Stomach smooth muscle (tissue), 2 donors: ENCODE data around the gene HOXD4.

Experiments used
- H3K27ac ChIP-seq: one replicate; pipeline ENCODE4 v1.7.0; 2013; ENCODE audit warnings: mild to moderate bottlenecking, low read length, inconsistent platforms
- H3K27me3 ChIP-seq, 2 donors: one replicate each; pipeline ENCODE4 v1.7.0; 2013; ENCODE audit warnings: low read length in 2 of 2; ENCODE audit not compliant: insufficient read depth in 2 of 2, control insufficient read depth in 1 of 2
- H3K36me3 ChIP-seq, 2 donors: one replicate each; pipeline ENCODE4 v1.7.0; 2013; ENCODE audit warnings: low read length in 2 of 2; ENCODE audit not compliant: control insufficient read depth in 2 of 2, insufficient read depth in 2 of 2
- H3K4me1 ChIP-seq: one replicate; pipeline ENCODE4 v1.7.0; 2013; ENCODE audit warnings: low read length; ENCODE audit not compliant: control insufficient read depth, insufficient read depth
- H3K4me3 ChIP-seq, 2 donors: one replicate each; pipeline ENCODE4 v1.7.0; 2013; ENCODE audit warnings: low read length in 2 of 2
- H3K9ac ChIP-seq, 2 donors: one replicate each; pipeline ENCODE4 v1.7.0; 2013; ENCODE audit warnings: low read length in 2 of 2, mild to moderate bottlenecking in 1 of 2
- H3K9me3 ChIP-seq, 2 donors: one replicate each; pipeline ENCODE4 v1.7.0; 2013; ENCODE audit warnings: low read length in 2 of 2; ENCODE audit not compliant: control insufficient read depth in 2 of 2
- donor health status: healthy.
- donor health status: Pancreatic carcinoma.

Gene HOXD4

GRCh38 chr2:176156301-176156806, 5.0 kb downstream of the HOXD4 start:
- H3K27me3 ChIP-seq, result peaks cover 54 to 90% of the 10 kb centered on the region in 2 donors
- no peak overlapping the region for H3K4me3 ChIP-seq
- H3K36me3 ChIP-seq, result no peaks in the 10 kb centered on the region
- no peak overlapping the region for H3K27ac ChIP-seq
- no peak overlapping the region for H3K9ac ChIP-seq
- no peaks in the 10 kb centered on the region for H3K9me3 ChIP-seq
- peaks cover 22% of the 10 kb centered on the region for H3K4me1 ChIP-seq

- H3K27ac ChIP-seq, result no peak within 1 kb of the TSS
- peaks cover 55 to 90% of the 10 kb centered on the region in 2 donors for H3K27me3 ChIP-seq
Observed at GRCh38 chr2:176156807-176157498, 5.6 kb downstream of the HOXD4 start, which contains the start of gene HOXD3. TSS of gene HOXD3 (plus strand) at chr2:176157307. CDS start at chr2:176169115, 11,808 bp downstream.

GRCh38 chr2:176157499-176158185, 6.3 kb downstream of the HOXD4 start:
- Histone ChIP-seq H3K27me3 (peaks cover 58 to 93% of the 10 kb centered on the region in 2 donors), H3K9me3 (no peaks in the 10 kb centered on the region), H3K36me3 (no peaks in the 10 kb centered on the region), H3K9ac (no peak overlapping the region), H3K4me1 (peaks cover 18% of the 10 kb centered on the region), H3K27ac (no peak overlapping the region), H3K4me3 (peak overlapping the region in 1 of 2 donors; percentile 40)

More at GRCh38 chr2:176156807-176157498, 5.6 kb downstream of the HOXD4 start, which contains the start of gene HOXD3:
- H3K36me3 ChIP-seq, result no peaks in the 10 kb centered on the region
- no peaks in the 10 kb centered on the region for H3K9me3 ChIP-seq
- H3K4me1 ChIP-seq, result peaks cover 19% of the 10 kb centered on the region
- H3K4me3 ChIP-seq, result peak within 1 kb of the TSS in 1 of 2 donors; percentile 40
- H3K9ac ChIP-seq, result no peak within 1 kb of the TSS

- Histone ChIP-seq H3K27ac (no peak overlapping the region), H3K27me3 (peaks cover 59 to 92% of the 10 kb centered on the region in 2 donors), H3K4me1 (peaks cover 18% of the 10 kb centered on the region), H3K9ac (no peak overlapping the region), H3K9me3 (no peaks in the 10 kb centered on the region), H3K4me3 (peak overlapping the region in 1 of 2 donors; percentile 15), H3K36me3 (no peaks in the 10 kb centered on the region)
Observed at GRCh38 chr2:176158186-176158591, 6.8 kb downstream of the HOXD4 start.

- H3K4me1 ChIP-seq, result peaks cover 18% of the 10 kb centered on the region
- H3K27ac ChIP-seq, result no peak overlapping the region
- H3K36me3 ChIP-seq, result no peaks in the 10 kb centered on the region
- no peak overlapping the region for H3K9ac ChIP-seq
- peaks cover 68 to 93% of the 10 kb centered on the region in 2 donors for H3K27me3 ChIP-seq
- no peaks in the 10 kb centered on the region for H3K9me3 ChIP-seq
- no peak overlapping the region for H3K4me3 ChIP-seq
Observed at GRCh38 chr2:176158855-176159662, 7.7 kb downstream of the HOXD4 start.

GRCh38 chr2:176159663-176160250, 8.4 kb downstream of the HOXD4 start:
- H3K27me3 ChIP-seq, result peaks cover 72 to 96% of the 10 kb centered on the region in 2 donors
- no peaks in the 10 kb centered on the region for H3K9me3 ChIP-seq
- no peak overlapping the region for H3K27ac ChIP-seq
- peak overlapping the region in 1 of 2 donors; percentile 22 for H3K4me3 ChIP-seq
- H3K9ac ChIP-seq, result no peak overlapping the region
- H3K4me1 ChIP-seq, result peaks cover 18% of the 10 kb centered on the region
- H3K36me3 ChIP-seq, result no peaks in the 10 kb centered on the region

GRCh38 chr2:176160251-176160985, 9.1 kb downstream of the HOXD4 start:
- no peak overlapping the region for H3K27ac ChIP-seq
- no peaks in the 10 kb centered on the region for H3K36me3 ChIP-seq
- H3K4me3 ChIP-seq, result peak overlapping the region in 1 of 2 donors; percentile 49
- peaks cover 18% of the 10 kb centered on the region for H3K4me1 ChIP-seq
- H3K9ac ChIP-seq, result no peak overlapping the region
- H3K27me3 ChIP-seq, result peaks cover 72 to 96% of the 10 kb centered on the region in 2 donors
- no peaks in the 10 kb centered on the region for H3K9me3 ChIP-seq

- no peak overlapping the region for H3K27ac ChIP-seq
- H3K9ac ChIP-seq, result no peak overlapping the region
- no peak overlapping the region for H3K4me3 ChIP-seq
- H3K36me3 ChIP-seq, result no peaks in the 10 kb centered on the region
- no peaks in the 10 kb centered on the region for H3K9me3 ChIP-seq
- peaks cover 78 to 97% of the 10 kb centered on the region in 2 donors for H3K27me3 ChIP-seq
- peaks cover 18% of the 10 kb centered on the region for H3K4me1 ChIP-seq
Observed at GRCh38 chr2:176160986-176161824, 9.9 kb downstream of the HOXD4 start.
